Measurements from ENCODE around the gene KCNMB2.

The KCNMB2 gene

GRCh38 chr3:178658694-178659325 is 122.6 kb downstream of the KCNMB2 start:
- H3K4me3 ChIP-seq (ENCODE audit: low read depth, low read length), result no peak overlapping the region
- TF ChIP-seq CTCF (IDR thresholded peaks at IDR 0.05; ENCODE audit: control insufficient read depth, extremely low read depth, insufficient read depth), result no peak
- DNase-seq (ENCODE audit: low read depth), result no peak

GRCh38 chr3:178663201-178663934 is 127.1 kb downstream of the KCNMB2 start:
- TF ChIP-seq CTCF (IDR thresholded peaks at IDR 0.05; ENCODE audit: control insufficient read depth, extremely low read depth, insufficient read depth), result no peak
- DNase-seq (ENCODE audit: low read depth), result no peak
- no peak overlapping the region for H3K4me3 ChIP-seq (ENCODE audit: low read depth, low read length)

- no peak overlapping the region for H3K4me3 ChIP-seq (ENCODE audit: low read depth, low read length)
- TF ChIP-seq CTCF (IDR thresholded peaks at IDR 0.05; ENCODE audit: control insufficient read depth, extremely low read depth, insufficient read depth), result no peak
- no peak for DNase-seq (ENCODE audit: low read depth)
Measured at GRCh38 chr3:178665747-178666146, 129.5 kb downstream of the KCNMB2 start.

- DNase-seq (ENCODE audit: low read depth), result no peak
- TF ChIP-seq CTCF (IDR thresholded peaks at IDR 0.05; ENCODE audit: control insufficient read depth, extremely low read depth, insufficient read depth), result no peak
- H3K4me3 ChIP-seq (ENCODE audit: low read depth, low read length), result no peak overlapping the region
Measured at GRCh38 chr3:178669022-178669601, 132.9 kb downstream of the KCNMB2 start.

- TF ChIP-seq CTCF (IDR thresholded peaks at IDR 0.05; ENCODE audit: control insufficient read depth, extremely low read depth, insufficient read depth), result no peak
- DNase-seq (ENCODE audit: low read depth), result no peak
- H3K4me3 ChIP-seq (ENCODE audit: low read depth, low read length), result no peak overlapping the region
Measured at GRCh38 chr3:178669758-178670157, 133.5 kb downstream of the KCNMB2 start.

GRCh38 chr3:178671377-178671776 is 135.1 kb downstream of the KCNMB2 start:
- no peak overlapping the region for H3K4me3 ChIP-seq (ENCODE audit: low read depth, low read length)
- no peak for DNase-seq (ENCODE audit: low read depth)
- TF ChIP-seq CTCF (IDR thresholded peaks at IDR 0.05; ENCODE audit: control insufficient read depth, extremely low read depth, insufficient read depth), result no peak
